Stimulated activated CD4-positive, alpha-beta T cell treated with anti-CD3 and anti-CD28 coated beads, Interleukin-15, amount 100 ng/mL, for 24 hours (primary cell): Measurements from ENCODE around the gene GMCL2.
"Not testable (repeated sequence)": the region's sequence is repeated elsewhere in the genome, so short reads cannot be mapped to it uniquely, and the experiment has no call there.

ENCODE experiments used
- DNase-seq: peaks from one replicate; pipeline ENCODE4 v3.0.0-alpha.2; 2020

The GMCL2 gene

GRCh38 chr5:178187014-178187413 lies at the start of gene GMCL2:
GMCL2 (minus strand) TSS chr5:178187371; CDS start chr5:178187299, 72 bp downstream.
- no peak for DNase-seq

GRCh38 chr5:178236679-178237078 lies 49.5 kb upstream of the GMCL2 start:
- DNase-seq, result no peak

- DNase-seq, result no peak
Observed at GRCh38 chr5:178236126-178236525, 49.0 kb upstream of the GMCL2 start.

GRCh38 chr5:178235588-178235974 lies 48.4 kb upstream of the GMCL2 start:
- no peak for DNase-seq

GRCh38 chr5:178234750-178235587 lies 47.8 kb upstream of the GMCL2 start:
- DNase-seq, result peak; percentile 85

GRCh38 chr5:178234121-178234749 lies 47.1 kb upstream of the GMCL2 start:
- no peak for DNase-seq

- no peak for DNase-seq
Observed at GRCh38 chr5:178232920-178233429, 45.8 kb upstream of the GMCL2 start.

- DNase-seq, result peak; percentile 83
Observed at GRCh38 chr5:178232124-178232919, 45.2 kb upstream of the GMCL2 start, which contains the start of gene PHYKPL. PHYKPL (minus strand) TSS chr5:178232802; CDS start chr5:178232550, 252 bp downstream.

- peak; percentile 41 for DNase-seq
Observed at GRCh38 chr5:178231539-178232123, 44.5 kb upstream of the GMCL2 start.

GRCh38 chr5:178230879-178231538 lies 43.8 kb upstream of the GMCL2 start:
- no peak for DNase-seq

GRCh38 chr5:178229861-178230260 lies 42.7 kb upstream of the GMCL2 start:
- no peak for DNase-seq

GRCh38 chr5:178229111-178229510 lies 41.9 kb upstream of the GMCL2 start:
- DNase-seq, result not testable (repeated sequence)

- DNase-seq, result no peak
Observed at GRCh38 chr5:178228609-178229008, 41.4 kb upstream of the GMCL2 start.

- DNase-seq, result no peak
Observed at GRCh38 chr5:178227929-178228328, 40.8 kb upstream of the GMCL2 start.

GRCh38 chr5:178227138-178227659 lies 40.0 kb upstream of the GMCL2 start:
- no peak for DNase-seq

- no peak for DNase-seq
Observed at GRCh38 chr5:178225174-178225573, 38.0 kb upstream of the GMCL2 start.

GRCh38 chr5:178224403-178224802 lies 37.2 kb upstream of the GMCL2 start:
- no peak for DNase-seq

GRCh38 chr5:178223828-178224335 lies 36.7 kb upstream of the GMCL2 start:
- no peak for DNase-seq

GRCh38 chr5:178223196-178223773 lies 36.1 kb upstream of the GMCL2 start:
- DNase-seq, result no peak

- no peak for DNase-seq
Observed at GRCh38 chr5:178222292-178222691, 35.1 kb upstream of the GMCL2 start.

GRCh38 chr5:178221853-178222252 lies 34.7 kb upstream of the GMCL2 start:
- no peak for DNase-seq
